HL-60 (cell line): ENCODE results near the gene MYL10.

Source experiments
- GABPA ChIP-seq: IDR thresholded peaks from 2 replicates; pipeline ENCODE4 v1.6.1; 2012; ENCODE audit warnings: low read depth
- TF ChIP-seq, protein P1 (sequence below): IDR thresholded peaks from one replicate; pipeline ENCODE4 v1.5.1; 2011; ENCODE audit warnings: low read length, control low read depth, inconsistent platforms; ENCODE audit not compliant: insufficient read depth
- TF ChIP-seq, protein P2 (sequence below): IDR thresholded peaks from 2 replicates; pipeline ENCODE4 v1.6.1; 2012; ENCODE audit warnings: low read depth; ENCODE audit not compliant: insufficient replicate concordance

DNA sequence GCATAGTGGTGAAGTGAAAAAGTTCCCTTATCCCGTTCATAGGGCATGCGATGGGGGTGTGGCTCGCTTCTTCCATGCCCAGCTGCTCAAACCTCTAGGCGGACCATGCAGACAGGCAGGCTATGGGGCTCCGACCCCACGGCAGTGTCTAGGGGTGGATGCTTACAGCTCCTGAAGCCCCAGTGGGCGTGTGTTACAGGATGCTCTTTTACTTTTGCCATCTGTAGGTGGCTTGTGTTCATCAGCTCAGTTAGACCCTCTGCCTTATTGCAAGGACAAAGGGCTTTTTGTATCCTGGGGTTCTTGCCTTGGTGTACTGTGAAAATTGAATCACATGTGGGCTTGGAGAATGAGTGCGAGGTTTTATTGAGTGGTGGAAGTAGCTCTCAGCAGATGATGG, at the start of gene MYL10:
- TF ChIP-seq, protein P1, sequence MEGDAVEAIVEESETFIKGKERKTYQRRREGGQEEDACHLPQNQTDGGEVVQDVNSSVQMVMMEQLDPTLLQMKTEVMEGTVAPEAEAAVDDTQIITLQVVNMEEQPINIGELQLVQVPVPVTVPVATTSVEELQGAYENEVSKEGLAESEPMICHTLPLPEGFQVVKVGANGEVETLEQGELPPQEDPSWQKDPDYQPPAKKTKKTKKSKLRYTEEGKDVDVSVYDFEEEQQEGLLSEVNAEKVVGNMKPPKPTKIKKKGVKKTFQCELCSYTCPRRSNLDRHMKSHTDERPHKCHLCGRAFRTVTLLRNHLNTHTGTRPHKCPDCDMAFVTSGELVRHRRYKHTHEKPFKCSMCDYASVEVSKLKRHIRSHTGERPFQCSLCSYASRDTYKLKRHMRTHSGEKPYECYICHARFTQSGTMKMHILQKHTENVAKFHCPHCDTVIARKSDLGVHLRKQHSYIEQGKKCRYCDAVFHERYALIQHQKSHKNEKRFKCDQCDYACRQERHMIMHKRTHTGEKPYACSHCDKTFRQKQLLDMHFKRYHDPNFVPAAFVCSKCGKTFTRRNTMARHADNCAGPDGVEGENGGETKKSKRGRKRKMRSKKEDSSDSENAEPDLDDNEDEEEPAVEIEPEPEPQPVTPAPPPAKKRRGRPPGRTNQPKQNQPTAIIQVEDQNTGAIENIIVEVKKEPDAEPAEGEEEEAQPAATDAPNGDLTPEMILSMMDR, result no peak
- TF ChIP-seq, protein P2, sequence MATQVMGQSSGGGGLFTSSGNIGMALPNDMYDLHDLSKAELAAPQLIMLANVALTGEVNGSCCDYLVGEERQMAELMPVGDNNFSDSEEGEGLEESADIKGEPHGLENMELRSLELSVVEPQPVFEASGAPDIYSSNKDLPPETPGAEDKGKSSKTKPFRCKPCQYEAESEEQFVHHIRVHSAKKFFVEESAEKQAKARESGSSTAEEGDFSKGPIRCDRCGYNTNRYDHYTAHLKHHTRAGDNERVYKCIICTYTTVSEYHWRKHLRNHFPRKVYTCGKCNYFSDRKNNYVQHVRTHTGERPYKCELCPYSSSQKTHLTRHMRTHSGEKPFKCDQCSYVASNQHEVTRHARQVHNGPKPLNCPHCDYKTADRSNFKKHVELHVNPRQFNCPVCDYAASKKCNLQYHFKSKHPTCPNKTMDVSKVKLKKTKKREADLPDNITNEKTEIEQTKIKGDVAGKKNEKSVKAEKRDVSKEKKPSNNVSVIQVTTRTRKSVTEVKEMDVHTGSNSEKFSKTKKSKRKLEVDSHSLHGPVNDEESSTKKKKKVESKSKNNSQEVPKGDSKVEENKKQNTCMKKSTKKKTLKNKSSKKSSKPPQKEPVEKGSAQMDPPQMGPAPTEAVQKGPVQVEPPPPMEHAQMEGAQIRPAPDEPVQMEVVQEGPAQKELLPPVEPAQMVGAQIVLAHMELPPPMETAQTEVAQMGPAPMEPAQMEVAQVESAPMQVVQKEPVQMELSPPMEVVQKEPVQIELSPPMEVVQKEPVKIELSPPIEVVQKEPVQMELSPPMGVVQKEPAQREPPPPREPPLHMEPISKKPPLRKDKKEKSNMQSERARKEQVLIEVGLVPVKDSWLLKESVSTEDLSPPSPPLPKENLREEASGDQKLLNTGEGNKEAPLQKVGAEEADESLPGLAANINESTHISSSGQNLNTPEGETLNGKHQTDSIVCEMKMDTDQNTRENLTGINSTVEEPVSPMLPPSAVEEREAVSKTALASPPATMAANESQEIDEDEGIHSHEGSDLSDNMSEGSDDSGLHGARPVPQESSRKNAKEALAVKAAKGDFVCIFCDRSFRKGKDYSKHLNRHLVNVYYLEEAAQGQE, result no peak
- no peak for TF ChIP-seq GABPA
